Body of pancreas (tissue), 4 donors: ENCODE measurements around the gene SLC15A4. TPM values are rescaled to one million over a fixed set of nuclear protein-coding genes. Genes with fewer than 3 reads are reported as not detected.

Experiments used
- ATAC-seq: fragments of 150-250 bp; one replicate; pipeline ENCODE4 v1.9.1; 2016
- DNase-seq, 4 donors: peaks; one replicate each; pipeline ENCODE4 v3.0.0-alpha.2; 2019
- H3K27ac ChIP-seq, 4 donors: fragments of 200-600 bp; sonication (generic); 1 replicate in 3 of 4; 2 replicates in 1 of 4; pipeline versions ENCODE4 v1.5.1 to v1.6.1; 2016 to 2019; ENCODE audit warnings: mild to moderate bottlenecking in 1 of 4, mixed read lengths in 1 of 4, moderate library complexity in 1 of 4
- H3K27me3 ChIP-seq, 2 donors: fragments of 200-600 bp; sonication (generic); one replicate each; pipeline ENCODE4 v1.6.0; 2016; ENCODE audit warnings: mild to moderate bottlenecking in 1 of 2
- H3K36me3 ChIP-seq, 2 donors: fragments of 200-600 bp; sonication (generic); replicated peaks in 1 of 2; 2 replicates each; pipeline ENCODE4 v1.5.1; 2016; ENCODE audit warnings: low read depth in 2 of 2; ENCODE audit not compliant: insufficient read depth in 1 of 2
- H3K4me1 ChIP-seq: fragments of 200-600 bp; sonication (generic); one replicate; pipeline ENCODE4 v1.6.0; 2016
- H3K4me3 ChIP-seq, 2 donors: fragments of 200-600 bp; sonication (generic); 1 replicate in 1 of 2; 2 replicates in 1 of 2; pipeline ENCODE4 v1.5.1; 2016 to 2019
- H3K9me3 ChIP-seq, 3 donors: fragments of 200-600 bp; sonication (generic); 1 replicate in 2 of 3; 2 replicates in 1 of 3; pipeline ENCODE4 v1.5.1; 2016
- CTCF ChIP-seq, 7 experiments: fragments of 450-650 bp in 4 of 7; fragments of 200-600 bp in 3 of 7; sonication (generic) in 3 of 7; IDR thresholded peaks; one replicate each; pipeline ENCODE4 v1.5.1; 2016 to 2019; ENCODE audit warnings: antibody characterized with exemption in 7 of 7
- POLR2A ChIP-seq, 3 donors: fragments of 450-650 bp; IDR thresholded peaks; one replicate each; pipeline ENCODE4 v1.6.1; 2016; ENCODE audit warnings: antibody characterized with exemption in 3 of 3, mild to moderate bottlenecking in 2 of 3
- WGBS, 2 donors: methylation state at CpG; one replicate each; pipeline ENCODE4 v1.1.5; 2017; 5-methylcytosine and 5-hydroxymethylcytosine counted together
- intact Hi-C: fragments of 100-400 bp; cut with DNase I; formaldehyde crosslinking; loops from one replicate; pipeline ENCODE4 v1.15.1; 2023
- total RNA-seq, 2 donors: library from RNA; depleted of rRNA; stranded (reverse); fragments of >200 nt; gene quantifications; one replicate each; pipeline ENCODE4 v1.1.0, GENCODE V29; 2016

The SLC15A4 gene
- total RNA-seq, 2 donors from 2014 or later = 14.5 to 21.0 TPM

DNA sequence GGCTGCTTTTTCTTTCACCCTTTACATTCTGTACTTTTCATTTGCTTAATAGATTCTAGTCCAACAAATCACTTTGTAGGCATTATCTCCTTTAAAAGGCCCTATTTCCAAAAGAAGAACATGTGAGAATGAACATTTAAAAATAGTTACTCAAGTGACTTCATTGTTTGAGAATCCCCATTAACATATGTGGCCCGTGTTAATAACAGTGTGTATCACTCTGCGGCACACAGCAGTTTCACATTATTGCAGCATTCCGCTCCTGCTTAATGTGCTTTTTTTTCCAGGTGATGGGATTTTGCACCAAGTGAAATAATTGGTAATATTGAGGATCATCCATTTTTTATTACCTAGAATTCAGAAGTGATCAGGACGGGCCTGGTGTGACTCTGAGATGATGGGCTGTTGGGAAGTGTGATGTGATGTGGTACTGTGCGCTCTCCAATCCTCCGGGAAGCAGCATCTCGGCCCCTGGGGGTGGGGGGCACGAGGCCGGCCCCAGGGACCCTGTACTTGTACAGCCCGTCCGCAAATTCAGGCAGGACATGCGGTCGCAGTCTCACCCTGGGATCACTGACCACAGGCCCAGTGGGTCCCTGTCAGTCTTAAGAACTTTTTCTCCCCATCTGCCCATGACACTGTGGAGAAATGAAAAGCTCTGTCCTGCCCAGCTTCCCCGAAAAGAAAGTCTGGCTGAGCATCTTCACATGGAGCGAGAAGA lies 32.9 kb downstream of the SLC15A4 start:
- H3K4me3 ChIP-seq = no peak overlapping the region
- ATAC-seq (no peak), DNase-seq (no peak)
- H3K9me3 ChIP-seq = no peaks in the 10 kb centered on the region
- intact Hi-C loops = no loop called here
- TF ChIP-seq POLR2A (IDR thresholded peaks at IDR 0.05) (no peak), CTCF (IDR thresholded peaks at IDR 0.05) (no peak)
- WGBS, 2 donors = 92 to 95% methylated on average over 14 to 15 of the region's 15 CpGs
- no peaks in the 10 kb centered on the region for H3K27me3 ChIP-seq
- peaks cover 0 to 17% of the 10 kb centered on the region in 2 donors for H3K36me3 ChIP-seq
- no peak overlapping the region for H3K27ac ChIP-seq
- no peaks in the 10 kb centered on the region for H3K4me1 ChIP-seq

DNA sequence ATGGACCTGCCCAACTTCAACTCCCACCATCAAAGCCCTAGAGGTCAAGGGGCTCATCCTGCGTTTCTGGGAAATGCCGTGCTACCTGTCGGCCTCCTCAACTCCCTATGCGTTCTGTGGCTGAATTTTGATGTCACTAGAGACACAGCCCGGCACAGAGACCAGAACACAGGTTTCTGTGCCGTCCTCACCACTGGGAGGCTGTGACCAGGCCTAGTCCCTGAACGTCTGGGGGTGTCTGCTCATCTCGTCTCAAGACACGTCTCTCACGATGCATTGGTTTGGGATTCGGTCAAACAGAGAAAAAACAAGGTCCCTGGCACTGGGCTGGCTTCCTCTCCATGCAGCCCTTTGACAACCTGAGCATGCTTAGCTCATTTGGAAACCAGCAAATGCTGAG lies 33.5 kb downstream of the SLC15A4 start:
- intact Hi-C loops = no loop called here

DNA sequence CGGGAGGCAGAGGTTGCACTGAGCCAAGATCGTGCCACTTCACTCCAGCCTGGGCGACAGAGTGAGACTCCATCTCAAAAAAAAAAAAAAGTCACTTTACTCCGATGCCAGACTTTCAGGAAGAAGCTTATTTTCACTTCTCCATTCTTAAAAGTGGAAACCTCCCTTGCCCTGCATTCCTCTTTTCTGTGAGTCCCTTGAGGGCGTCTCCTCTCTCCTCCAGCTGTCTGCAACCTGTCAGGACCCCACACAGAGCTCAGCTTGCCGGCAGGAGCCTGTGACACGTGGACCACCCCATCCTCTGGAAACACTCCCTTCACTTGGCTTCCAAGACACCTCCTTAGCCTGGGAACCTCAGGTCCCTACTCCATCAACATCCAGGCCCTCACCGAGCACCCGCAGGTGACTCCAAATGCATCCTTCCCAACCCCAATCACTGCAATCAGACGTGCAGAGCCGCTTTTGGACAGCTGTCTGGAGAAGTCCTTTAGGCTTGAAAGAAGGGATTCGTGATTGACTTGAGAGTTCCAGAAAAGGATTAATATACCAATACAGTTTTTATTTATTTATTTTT lies 34.3 kb downstream of the SLC15A4 start:
- no peak for TF ChIP-seq CTCF (IDR thresholded peaks at IDR 0.05)
- TF ChIP-seq POLR2A (IDR thresholded peaks at IDR 0.05) = no peak
- H3K27me3 ChIP-seq = no peaks in the 10 kb centered on the region
- WGBS, 2 donors = 77 to 78% methylated on average over 12 of the region's 12 CpGs
- peaks cover 0 to 11% of the 10 kb centered on the region in 2 donors for H3K36me3 ChIP-seq
- ATAC-seq = no peak
- H3K9me3 ChIP-seq = no peaks in the 10 kb centered on the region
- no peak overlapping the region for H3K27ac ChIP-seq
- DNase-seq = no peak
- no peaks in the 10 kb centered on the region for H3K4me1 ChIP-seq
- no peak overlapping the region for H3K4me3 ChIP-seq
- intact Hi-C loops = loop anchor here (10.0 kb wide), 1 partner anchor 1125 kb away; no protein-coding TSS in a partner anchor

More for the DNA sequence above, 33.5 kb downstream of the SLC15A4 start:
- no peaks in the 10 kb centered on the region for H3K27me3 ChIP-seq
- H3K4me3 ChIP-seq = no peak overlapping the region
- H3K9me3 ChIP-seq = no peaks in the 10 kb centered on the region
- H3K36me3 ChIP-seq = peaks cover 0 to 12% of the 10 kb centered on the region in 2 donors
- no peak overlapping the region for H3K27ac ChIP-seq
- TF ChIP-seq CTCF (IDR thresholded peaks at IDR 0.05) (no peak), POLR2A (IDR thresholded peaks at IDR 0.05) (no peak)
- 80 to 90% methylated on average over 11 of the region's 11 CpGs for WGBS, 2 donors
- ATAC-seq (no peak), DNase-seq (no peak)
- H3K4me1 ChIP-seq = no peaks in the 10 kb centered on the region

- Histone ChIP-seq H3K27ac (no peak overlapping the region), H3K27me3 (no peaks in the 10 kb centered on the region), H3K4me3 (no peak overlapping the region), H3K9me3 (no peaks in the 10 kb centered on the region), H3K36me3 (peaks cover 0 to 3% of the 10 kb centered on the region in 2 donors), H3K4me1 (no peaks in the 10 kb centered on the region)
- no peak for ATAC-seq
- intact Hi-C loops = loop anchor here (10.0 kb wide), 1 partner anchor 1127 kb away; no protein-coding TSS in a partner anchor
- TF ChIP-seq CTCF (IDR thresholded peaks at IDR 0.05) = no peak
- TF ChIP-seq POLR2A (IDR thresholded peaks at IDR 0.05) = no peak
- no peak for DNase-seq
- 80 to 83% methylated on average over 2 of the region's 2 CpGs for WGBS, 2 donors
Measured at GRCh38 chr12:128787827-128788226, 35.9 kb downstream of the SLC15A4 start.
